ENCODE data around the gene UBASH3B. TPM values are rescaled to one million over a fixed set of nuclear protein-coding genes. Genes with fewer than 3 reads are reported as not detected.

The UBASH3B gene
- total RNA-seq, 2 experiments from 2014 or later: 16.2 to 20.1 TPM

DNA sequence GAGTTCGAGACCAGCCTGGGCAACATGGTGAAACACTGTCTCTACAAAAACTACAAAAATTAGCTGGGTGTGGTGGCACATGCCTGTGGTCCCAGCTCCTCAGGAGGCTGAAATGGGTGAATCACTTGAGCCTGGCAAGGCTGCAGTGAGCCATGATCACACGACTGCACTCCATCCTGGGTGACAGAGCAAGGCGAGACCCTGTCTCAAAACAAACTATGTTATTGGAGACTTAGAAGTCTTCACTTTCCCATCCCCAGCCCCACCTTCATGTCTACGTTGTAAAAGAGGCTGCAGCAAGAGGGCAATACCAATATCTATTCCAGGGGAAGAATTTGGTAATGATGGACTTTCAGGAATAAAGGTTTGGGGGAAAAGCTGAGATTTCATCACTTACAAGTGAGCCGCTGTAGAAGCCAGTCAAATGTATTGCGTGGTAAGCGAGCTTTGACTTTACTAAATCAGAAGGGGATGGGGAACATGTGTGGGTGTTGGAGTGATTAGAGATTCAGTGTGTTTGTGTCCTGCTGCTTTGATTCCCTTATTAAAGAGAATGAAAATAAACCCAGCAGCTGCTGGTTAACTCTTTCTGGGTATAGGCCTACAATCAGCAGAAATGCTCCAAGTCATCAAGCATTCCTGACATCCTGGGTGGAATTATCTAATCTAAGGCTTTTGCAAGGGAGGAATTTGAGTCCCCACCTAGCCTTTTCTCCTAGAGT lies 53.7 kb downstream of the UBASH3B start:
- intact Hi-C loops (cut with DNase I, micrococcal nuclease): no loop called here
- H3K4me3 Mint-ChIP-seq: no peak overlapping the region
- POLR2A ChIA-PET: interaction anchor here (0.7 kb wide), 1 partner anchor 45 kb away, joined by 3 read pairs; no protein-coding TSS in a partner anchor
- CTCF ChIA-PET: interaction anchor here (1.2 to 1.7 kb wide), 3 partner anchors 8 to 73 kb away, joined by 3 to 4 read pairs (median 4); no protein-coding TSS in a partner anchor
- peaks cover 2% of the 10 kb centered on the region for H3K36me3 Mint-ChIP-seq (ENCODE audit: low read depth)
- no peaks in the 10 kb centered on the region for H3K9me3 Mint-ChIP-seq (ENCODE audit: low read depth)
- no peak overlapping the region for H3K27ac Mint-ChIP-seq
- ATAC-seq: no peak
- DNase-seq: no peak
- peaks cover 34% of the 10 kb centered on the region for H3K4me1 Mint-ChIP-seq
- H3K27me3 Mint-ChIP-seq: no peaks in the 10 kb centered on the region

DNA sequence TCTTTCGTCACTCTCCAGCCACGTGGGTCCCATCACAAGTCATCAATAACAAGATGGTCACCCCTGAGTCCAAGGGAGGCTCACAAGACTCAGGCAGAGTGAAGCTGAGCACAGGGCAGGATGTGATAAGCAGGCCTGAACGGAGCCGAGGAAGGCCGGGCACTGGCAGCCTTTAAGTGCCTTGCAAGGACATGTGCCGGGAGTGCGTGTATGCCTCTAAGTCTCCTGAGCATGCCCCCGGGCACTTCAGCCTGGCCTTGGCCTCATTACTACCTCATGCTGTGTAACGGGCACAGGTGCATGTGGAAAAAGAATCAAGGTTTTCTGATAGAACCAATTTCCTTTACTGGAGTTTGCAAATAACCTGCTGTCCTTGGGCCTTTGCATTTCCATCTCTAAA lies 55.8 kb downstream of the UBASH3B start:
- H3K27ac Mint-ChIP-seq: no peak overlapping the region
- DNase-seq: no peak
- ChIA-PET CTCF (interaction anchor here (0.7 to 0.8 kb wide), 3 partner anchors 12 to 30 kb away, joined by 3 to 4 read pairs (median 3); no protein-coding TSS in a partner anchor), POLR2A (interaction anchor here (0.5 kb wide), 1 partner anchor 22 kb away, joined by 3 read pairs; no protein-coding TSS in a partner anchor)
- no peak for ATAC-seq
- intact Hi-C loops (cut with DNase I, micrococcal nuclease): no loop called here
- H3K4me1 Mint-ChIP-seq: peaks cover 40% of the 10 kb centered on the region
- no peaks in the 10 kb centered on the region for H3K36me3 Mint-ChIP-seq (ENCODE audit: low read depth)
- H3K4me3 Mint-ChIP-seq: no peak overlapping the region
- no peaks in the 10 kb centered on the region for H3K9me3 Mint-ChIP-seq (ENCODE audit: low read depth)
- H3K27me3 Mint-ChIP-seq: peaks cover 2% of the 10 kb centered on the region

DNA sequence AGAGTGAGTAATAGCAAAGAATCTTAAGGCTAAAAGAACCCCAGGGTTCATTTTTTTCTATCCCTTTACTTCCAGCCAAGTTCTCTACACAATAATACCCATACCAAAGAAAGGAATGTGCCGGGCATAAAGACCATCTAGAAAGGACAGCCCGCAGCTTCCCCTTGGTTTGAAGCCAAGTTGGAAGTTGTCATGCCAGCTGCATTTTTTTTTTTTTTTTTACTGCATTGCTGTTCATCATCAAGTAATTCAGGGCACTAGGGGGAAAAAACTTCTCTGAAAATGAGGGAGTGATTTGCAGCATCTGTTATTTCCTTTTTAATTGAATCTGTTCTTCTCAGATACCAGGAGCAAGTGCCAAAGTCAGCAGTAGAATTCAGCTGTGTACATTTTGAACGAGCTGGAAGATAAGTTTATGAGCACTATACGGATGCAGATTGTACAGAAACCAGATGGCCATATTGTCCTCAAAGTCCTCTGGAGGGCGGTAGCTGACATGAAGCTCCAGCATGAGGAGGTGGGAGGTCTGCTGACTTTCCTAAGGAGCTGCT lies 56.4 kb downstream of the UBASH3B start:
- H3K36me3 Mint-ChIP-seq (ENCODE audit: low read depth): no peaks in the 10 kb centered on the region
- DNase-seq: no peak
- ChIA-PET CTCF (interaction anchor here (0.7 to 1.8 kb wide), 5 partner anchors 10 to 142 kb away, joined by 3 to 8 read pairs (median 5); no protein-coding TSS in a partner anchor), POLR2A (interaction anchor here (0.5 to 0.7 kb wide), 2 partner anchors 15 to 22 kb away, joined by 3 to 4 read pairs; no protein-coding TSS in a partner anchor)
- peaks cover 2% of the 10 kb centered on the region for H3K27me3 Mint-ChIP-seq
- no peak overlapping the region for H3K4me3 Mint-ChIP-seq
- H3K4me1 Mint-ChIP-seq: peaks cover 44% of the 10 kb centered on the region
- H3K9me3 Mint-ChIP-seq (ENCODE audit: low read depth): no peaks in the 10 kb centered on the region
- no peak for ATAC-seq
- intact Hi-C loops (cut with DNase I, micrococcal nuclease): no loop called here
- H3K27ac Mint-ChIP-seq: no peak overlapping the region

DNA sequence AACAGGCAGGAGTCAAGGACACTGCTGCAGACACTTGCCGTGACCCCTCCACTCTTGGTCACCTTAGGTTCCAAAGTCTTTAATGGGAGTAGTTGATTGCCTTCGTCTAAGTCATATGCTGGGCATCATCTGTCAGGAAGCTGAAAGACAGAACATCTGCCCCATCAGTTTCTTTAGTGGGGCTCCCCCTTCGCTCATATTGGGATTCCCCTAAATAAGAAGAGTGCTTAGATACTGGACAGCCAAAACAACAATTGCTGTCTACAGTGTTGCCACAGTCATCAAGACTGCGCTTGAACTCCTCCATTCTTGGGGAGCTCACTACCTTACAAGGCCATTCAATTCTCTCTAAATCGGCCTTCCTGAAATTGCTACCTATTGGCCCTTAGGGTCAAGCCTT lies 58.5 kb downstream of the UBASH3B start:
- intact Hi-C loops (cut with DNase I, micrococcal nuclease): no loop called here
- POLR2A ChIA-PET: interaction anchor here (0.6 to 0.7 kb wide), 2 partner anchors 23 to 40 kb away, joined by 3 to 5 read pairs; no protein-coding TSS in a partner anchor
- peak; percentile 22 for ATAC-seq
- Mint-ChIP-seq H3K36me3 (ENCODE audit: low read depth) (no peaks in the 10 kb centered on the region), H3K27ac (no peak overlapping the region), H3K4me3 (no peak overlapping the region), H3K4me1 (peaks cover 43% of the 10 kb centered on the region), H3K27me3 (peaks cover 2% of the 10 kb centered on the region), H3K9me3 (ENCODE audit: low read depth) (no peaks in the 10 kb centered on the region)
- no peak for DNase-seq
- CTCF ChIA-PET: interaction anchor here (0.6 to 1.0 kb wide), 2 partner anchors 41 to 298 kb away, joined by 3 read pairs; no protein-coding TSS in a partner anchor

DNA sequence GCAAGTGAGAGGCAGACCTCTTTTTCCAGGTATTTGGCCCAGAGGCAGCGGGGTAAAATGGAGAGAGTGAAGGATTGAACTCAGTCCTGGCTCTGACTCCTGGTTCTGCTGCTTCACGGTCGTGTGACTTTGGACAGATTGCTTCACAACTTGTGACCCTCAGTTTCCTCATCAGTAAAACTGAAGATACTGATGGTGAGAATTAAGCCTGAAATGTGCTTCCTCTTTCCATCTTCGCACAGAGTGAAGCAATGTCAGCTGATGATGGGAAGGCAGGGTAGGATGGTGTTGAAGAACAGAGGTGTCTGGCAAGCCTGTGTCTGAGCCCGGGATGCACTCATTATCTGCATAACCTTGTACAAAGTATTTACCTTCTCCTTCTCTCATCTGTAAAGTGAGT lies 59.0 kb downstream of the UBASH3B start:
- intact Hi-C loops (cut with DNase I, micrococcal nuclease): no loop called here
- no peak overlapping the region for H3K4me3 Mint-ChIP-seq
- H3K27me3 Mint-ChIP-seq: peaks cover 2% of the 10 kb centered on the region
- no peaks in the 10 kb centered on the region for H3K36me3 Mint-ChIP-seq (ENCODE audit: low read depth)
- ChIA-PET POLR2A (interaction anchor here (0.6 kb wide), 1 partner anchor 23 kb away, joined by 5 read pairs; no protein-coding TSS in a partner anchor), CTCF (interaction anchor here (1.0 kb wide), 1 partner anchor 41 kb away, joined by 3 read pairs; no protein-coding TSS in a partner anchor)
- ATAC-seq (no peak), DNase-seq (no peak)
- H3K27ac Mint-ChIP-seq: no peak overlapping the region
- H3K9me3 Mint-ChIP-seq (ENCODE audit: low read depth): no peaks in the 10 kb centered on the region
- peaks cover 40% of the 10 kb centered on the region for H3K4me1 Mint-ChIP-seq

DNA sequence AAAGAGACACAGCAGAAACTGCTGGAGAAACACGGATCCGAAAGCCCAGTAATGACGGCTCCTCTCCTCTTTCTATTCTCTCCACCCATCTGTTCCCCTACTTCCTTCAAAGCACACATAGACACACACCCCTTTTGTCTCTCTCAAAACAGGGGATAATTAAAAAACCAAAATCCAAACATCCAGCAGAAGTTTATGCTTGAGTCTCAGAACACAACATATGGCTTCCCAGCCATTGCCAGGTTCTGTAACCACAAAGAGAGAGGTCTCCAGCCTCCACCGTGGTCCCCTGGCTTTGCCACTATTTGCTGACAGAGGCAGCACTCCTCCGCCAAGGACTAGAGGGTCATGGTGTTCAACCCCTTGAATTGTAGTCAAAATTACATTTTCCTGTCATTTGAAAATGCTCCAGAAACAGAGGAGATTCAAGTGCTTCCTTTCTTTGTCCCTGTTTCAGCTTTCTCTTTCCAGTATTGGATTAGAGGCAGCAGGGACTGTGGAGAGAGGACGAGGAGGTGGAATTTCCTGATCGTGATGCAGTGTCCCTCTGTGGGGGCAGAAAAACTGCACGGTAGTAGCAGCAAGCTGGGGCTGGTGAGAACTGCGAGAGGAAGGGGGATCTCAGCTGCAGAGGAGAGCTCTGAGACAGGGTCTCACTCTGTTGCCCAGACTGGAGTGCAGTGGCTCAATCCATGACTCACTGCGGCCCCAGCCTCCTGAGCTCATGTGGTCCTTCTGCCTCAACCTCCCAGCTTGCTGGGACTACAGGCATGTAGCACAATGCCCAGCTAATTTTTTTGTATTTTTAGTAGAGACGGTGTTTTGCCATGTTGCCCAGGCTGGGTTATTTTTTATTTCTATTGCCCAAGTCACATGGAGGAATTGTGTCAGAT lies 60.3 kb downstream of the UBASH3B start:
- H3K4me3 Mint-ChIP-seq: no peak overlapping the region
- CTCF ChIA-PET: interaction anchor here (0.6 to 1.1 kb wide), 3 partner anchors 11 to 66 kb away, joined by 3 to 5 read pairs (median 4); no protein-coding TSS in a partner anchor
- no peaks in the 10 kb centered on the region for H3K36me3 Mint-ChIP-seq (ENCODE audit: low read depth)
- H3K9me3 Mint-ChIP-seq (ENCODE audit: low read depth): no peaks in the 10 kb centered on the region
- POLR2A ChIA-PET: no interaction called here
- H3K27ac Mint-ChIP-seq: no peak overlapping the region
- intact Hi-C loops (cut with DNase I, micrococcal nuclease): no loop called here
- ATAC-seq (no peak), DNase-seq (no peak)
- peaks cover 2% of the 10 kb centered on the region for H3K27me3 Mint-ChIP-seq
- peaks cover 51% of the 10 kb centered on the region for H3K4me1 Mint-ChIP-seq

- DNase-seq (no peak), ATAC-seq (peak; percentile 32)
- peaks cover 62% of the 10 kb centered on the region for H3K4me1 Mint-ChIP-seq
- no peaks in the 10 kb centered on the region for H3K9me3 Mint-ChIP-seq (ENCODE audit: low read depth)
- H3K27me3 Mint-ChIP-seq: peaks cover 2% of the 10 kb centered on the region
- POLR2A ChIA-PET: no interaction called here
- no peaks in the 10 kb centered on the region for H3K36me3 Mint-ChIP-seq (ENCODE audit: low read depth)
- peak overlapping the region; percentile 35 for H3K27ac Mint-ChIP-seq
- H3K4me3 Mint-ChIP-seq: no peak overlapping the region
- intact Hi-C loops (cut with DNase I, micrococcal nuclease): no loop called here
- CTCF ChIA-PET: no interaction called here
Observed at GRCh38 chr11:122717264-122717867, 61.8 kb downstream of the UBASH3B start.

- DNase-seq (no peak), ATAC-seq (no peak)
- Mint-ChIP-seq H3K27ac (no peak overlapping the region), H3K27me3 (peaks cover 2% of the 10 kb centered on the region), H3K4me1 (peaks cover 70% of the 10 kb centered on the region), H3K4me3 (no peak overlapping the region), H3K36me3 (ENCODE audit: low read depth) (no peaks in the 10 kb centered on the region), H3K9me3 (ENCODE audit: low read depth) (no peaks in the 10 kb centered on the region)
- ChIA-PET CTCF (interaction anchor here (0.6 to 1.9 kb wide), 4 partner anchors 7 to 36 kb away, joined by 3 to 7 read pairs (median 5); no protein-coding TSS in a partner anchor), POLR2A (interaction anchor here (1.0 kb wide), 1 partner anchor 7 kb away, joined by 5 read pairs; no protein-coding TSS in a partner anchor)
- intact Hi-C loops (cut with DNase I, micrococcal nuclease): no loop called here
Observed at GRCh38 chr11:122720107-122720881, 64.8 kb downstream of the UBASH3B start.

GRCh38 chr11:122721201-122721963 lies 65.9 kb downstream of the UBASH3B start:
- CTCF ChIA-PET: interaction anchor here (0.8 to 1.9 kb wide), 8 partner anchors 9 to 134 kb away, joined by 3 to 7 read pairs (median 3); no protein-coding TSS in a partner anchor
- DNase-seq: no peak
- intact Hi-C loops (cut with DNase I, micrococcal nuclease): no loop called here
- Mint-ChIP-seq H3K9me3 (ENCODE audit: low read depth) (no peaks in the 10 kb centered on the region), H3K4me3 (no peak overlapping the region), H3K27me3 (no peaks in the 10 kb centered on the region), H3K27ac (no peak overlapping the region), H3K4me1 (peaks cover 65% of the 10 kb centered on the region), H3K36me3 (ENCODE audit: low read depth) (no peaks in the 10 kb centered on the region)
- POLR2A ChIA-PET: interaction anchor here (0.7 to 1.0 kb wide), 2 partner anchors 9 to 60 kb away, joined by 3 to 5 read pairs; no protein-coding TSS in a partner anchor
- no peak for ATAC-seq

Measured in activated CD4-positive, alpha-beta T cell treated with anti-CD3 and anti-CD28 coated beads for 36 hours (primary cell).